ENCODE measurements around the gene MFGE8.

The MFGE8 gene

DNA sequence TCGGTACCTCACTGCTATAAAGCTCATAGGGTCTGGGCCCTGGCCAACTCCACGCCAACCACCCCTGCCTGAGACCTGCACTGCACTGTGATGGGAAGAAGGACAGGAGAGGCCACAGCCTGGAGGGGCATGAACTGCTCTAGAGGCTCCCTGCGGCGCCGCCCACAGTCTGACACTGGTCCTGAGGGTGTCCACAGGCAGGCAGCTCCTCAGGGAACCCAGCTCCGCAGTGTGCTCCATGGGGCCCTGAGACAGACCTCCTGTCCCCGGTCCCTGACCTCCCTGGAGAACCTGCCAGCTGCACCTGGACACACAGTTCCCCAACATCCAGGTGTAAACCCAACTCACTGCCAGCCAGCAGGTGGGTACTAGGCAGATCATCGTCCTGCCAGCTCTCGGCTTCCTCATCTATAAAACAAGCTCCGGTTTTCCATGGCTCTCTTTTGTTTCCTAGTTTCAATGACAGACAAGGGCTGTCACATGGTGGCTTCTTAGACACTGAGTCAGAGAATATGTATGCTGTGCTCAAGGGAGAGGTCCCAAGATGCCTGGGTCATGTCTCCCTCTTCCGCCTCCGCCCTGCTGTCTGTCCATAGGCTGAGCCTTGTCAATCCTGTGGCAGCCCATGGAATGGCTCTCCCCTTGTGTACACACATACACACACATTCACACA, 12.7 kb downstream of the MFGE8 start:
- FAIRE-seq: no peak

DNA sequence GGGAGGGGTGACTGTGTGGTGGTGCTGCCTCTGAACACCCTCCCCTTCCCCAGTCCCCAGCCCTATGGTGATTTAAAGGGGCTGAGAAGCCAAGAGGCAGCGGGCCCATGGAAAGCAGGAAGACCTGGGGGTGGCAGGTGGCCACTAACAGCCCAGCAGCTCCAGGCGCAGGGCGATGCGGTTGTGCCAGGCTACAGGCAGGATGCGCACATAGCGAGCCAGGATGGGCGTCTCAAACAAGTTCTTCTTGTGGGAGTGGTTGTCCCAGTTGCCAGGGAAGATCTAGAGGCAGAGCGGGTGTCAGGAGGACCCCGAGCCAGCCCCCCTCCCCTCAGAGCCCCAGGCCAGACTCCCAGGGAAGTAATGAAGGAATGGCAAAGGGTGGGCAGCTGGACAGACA, 13.9 kb downstream of the MFGE8 start:
- FAIRE-seq (no peak), DNase-seq (ENCODE audit: low spot score) (no peak)

More for the DNA sequence above, 12.7 kb downstream of the MFGE8 start:
- peak; percentile 70 for DNase-seq (ENCODE audit: low spot score)

DNA sequence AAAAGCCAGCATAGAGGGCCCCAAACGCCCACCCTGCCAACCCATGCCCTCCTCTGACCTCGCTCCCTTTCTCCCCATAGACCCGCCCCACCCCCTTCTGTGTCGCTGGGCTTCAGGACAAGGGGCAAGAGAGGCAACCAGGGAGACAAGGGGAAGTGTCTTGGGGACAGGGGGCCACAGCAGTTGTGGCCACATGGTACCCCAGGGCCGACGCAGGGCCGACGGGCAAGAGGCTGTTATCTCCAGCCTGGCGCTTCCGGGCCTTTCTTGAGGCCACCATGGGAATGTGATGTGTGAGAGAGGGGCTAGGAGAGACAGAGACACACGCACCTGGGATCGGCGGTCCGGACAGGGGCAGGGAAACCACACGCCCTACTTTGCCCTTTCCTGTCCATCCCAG, 14.4 kb downstream of the MFGE8 start:
- DNase-seq (ENCODE audit: low spot score): no peak

DNA sequence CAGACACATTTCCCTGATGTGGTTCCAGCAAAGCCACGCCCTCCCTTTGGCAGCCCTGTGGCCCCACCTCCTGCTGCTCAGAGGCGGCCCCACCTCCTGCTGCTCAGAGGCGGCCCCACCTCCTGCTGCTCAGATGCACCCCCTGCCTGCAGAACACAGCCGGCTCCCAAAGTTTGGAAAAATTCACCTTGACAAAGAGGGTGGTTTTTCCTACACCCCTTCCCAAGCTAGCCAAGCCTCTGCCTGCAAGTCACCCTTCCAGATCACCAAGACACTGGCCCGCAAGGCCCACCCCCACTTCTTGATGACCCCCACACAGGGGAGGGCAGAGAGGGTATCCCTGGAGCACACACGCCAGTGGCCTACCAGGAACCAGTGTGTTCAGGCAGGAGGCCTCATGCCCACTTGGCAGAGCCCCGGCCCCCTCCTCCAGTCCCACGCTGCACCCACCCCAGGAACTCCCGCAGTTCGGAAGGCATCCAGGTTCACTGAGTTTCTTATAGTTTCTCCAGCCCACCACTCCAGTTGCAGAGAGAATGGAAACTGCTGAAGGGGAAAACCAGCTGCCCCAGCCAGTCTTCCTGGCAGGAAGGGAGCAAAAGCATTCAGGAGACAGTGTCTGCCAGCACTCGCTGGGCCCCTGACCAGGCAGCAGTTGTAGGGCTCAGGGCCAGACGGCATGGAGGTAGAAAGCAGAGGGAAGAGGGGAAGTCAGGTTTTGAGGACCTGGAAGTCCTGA, 15.6 kb downstream of the MFGE8 start:
- FAIRE-seq (peak; percentile 77), DNase-seq (ENCODE audit: low spot score) (peak; percentile 56)

More for the DNA sequence above, 14.4 kb downstream of the MFGE8 start:
- FAIRE-seq: no peak

DNA sequence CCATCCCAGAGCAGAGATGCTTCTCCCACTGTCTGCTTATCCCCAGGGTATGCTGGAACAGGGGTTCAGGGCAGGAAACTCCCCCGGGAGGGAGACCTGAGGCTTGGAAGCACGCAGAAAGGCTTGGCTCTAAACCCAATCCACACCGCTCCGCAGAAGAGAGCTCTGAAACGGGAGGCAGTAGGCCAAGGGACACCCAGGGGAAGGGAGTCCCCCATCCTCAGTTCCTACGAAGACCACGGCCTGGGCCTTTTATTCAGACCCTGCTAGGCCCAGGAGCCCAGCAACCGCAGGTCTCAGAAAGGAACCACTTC, 16.1 kb downstream of the MFGE8 start:
- FAIRE-seq: no peak

DNA sequence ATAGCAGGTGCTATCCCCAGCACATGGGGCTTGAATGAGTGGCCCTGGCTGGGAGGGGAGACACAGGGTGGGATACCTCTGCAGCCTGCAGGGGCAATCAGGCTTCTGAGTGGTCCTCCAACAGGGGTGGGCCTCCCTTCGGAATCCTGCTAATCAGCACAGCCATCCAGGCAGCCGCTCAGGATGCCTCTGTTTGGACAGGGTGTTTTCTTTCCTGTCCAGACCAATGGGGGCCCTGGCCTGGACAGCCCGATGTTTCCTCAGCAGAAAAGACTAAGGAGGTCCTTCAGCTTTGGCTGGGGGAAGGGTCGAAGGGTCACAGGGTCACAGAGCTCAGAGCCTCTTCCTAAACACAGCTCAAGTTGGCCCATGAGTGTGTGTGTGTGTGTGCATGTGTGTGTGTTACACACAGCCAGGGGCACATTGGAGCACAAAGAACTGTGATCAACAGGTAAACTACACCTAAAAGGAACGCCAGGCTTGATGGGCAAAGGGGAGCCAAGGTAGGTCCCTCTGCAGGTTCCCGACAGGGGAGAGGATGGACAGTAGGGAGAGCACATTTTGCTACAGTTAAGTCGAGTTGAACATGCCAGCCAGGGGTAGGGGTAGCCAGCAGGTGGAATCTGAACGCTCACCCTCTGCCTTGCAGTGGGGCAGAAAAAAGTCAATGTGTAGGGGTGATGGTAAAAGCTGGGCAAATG, 16.7 kb downstream of the MFGE8 start:
- FAIRE-seq (no peak), DNase-seq (ENCODE audit: low spot score) (no peak)

More for the DNA sequence above, 16.1 kb downstream of the MFGE8 start:
- no peak for DNase-seq (ENCODE audit: low spot score)

DNA sequence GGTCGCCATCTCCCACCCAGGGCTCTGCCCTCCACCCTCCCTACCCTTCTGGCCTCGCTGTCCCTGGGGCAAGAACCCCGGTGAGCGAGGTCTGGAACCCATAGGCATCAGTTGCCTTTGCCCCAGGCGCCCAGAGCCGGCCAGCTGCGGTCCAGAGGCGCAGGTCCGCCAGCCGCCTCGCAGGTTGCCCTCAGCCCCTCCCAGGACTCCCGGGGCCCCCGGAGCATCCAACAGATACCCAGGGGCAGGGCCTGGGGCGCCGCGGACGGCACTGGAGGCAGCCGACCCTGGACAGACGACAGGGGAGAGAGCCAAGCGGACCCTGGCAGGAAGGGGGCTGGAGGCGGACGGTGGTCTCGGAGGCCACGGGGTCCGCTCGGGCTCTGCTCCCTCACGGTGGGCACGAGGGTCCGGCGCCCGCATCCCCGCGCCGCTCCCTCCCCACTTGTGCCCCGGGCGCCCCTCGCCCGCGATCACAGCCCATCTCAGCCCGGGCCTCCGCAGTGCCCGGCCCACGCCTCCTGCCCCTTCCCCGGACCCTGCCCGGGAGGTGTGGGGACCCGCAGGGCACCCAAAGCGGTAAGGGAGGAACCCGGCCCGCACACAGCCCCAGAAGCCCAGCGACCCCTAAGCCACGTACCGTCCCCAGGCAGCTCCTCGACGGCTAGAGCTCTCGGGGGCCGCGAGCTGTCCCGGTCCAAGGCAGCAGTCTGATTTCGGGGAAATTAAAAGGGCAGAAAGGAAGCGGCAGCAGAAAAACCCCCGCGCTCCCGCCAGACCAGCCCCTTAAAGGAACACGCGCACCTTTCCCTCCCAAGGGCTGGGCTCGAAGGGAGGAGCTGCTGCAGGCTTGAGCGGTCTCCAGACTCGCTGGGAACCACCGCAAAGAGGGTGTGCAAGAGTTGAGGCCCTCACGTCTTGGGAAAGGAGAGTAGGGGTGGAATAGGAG, 18.1 kb downstream of the MFGE8 start, which contains the start of gene HAPLN3:
TSS of gene HAPLN3 (minus strand) at position 726 of the 949 bp plus-strand sequence. CDS start 8,246 bp downstream, outside the sequence.
- DNase-seq (ENCODE audit: low spot score) (no peak), FAIRE-seq (no peak)

DNA sequence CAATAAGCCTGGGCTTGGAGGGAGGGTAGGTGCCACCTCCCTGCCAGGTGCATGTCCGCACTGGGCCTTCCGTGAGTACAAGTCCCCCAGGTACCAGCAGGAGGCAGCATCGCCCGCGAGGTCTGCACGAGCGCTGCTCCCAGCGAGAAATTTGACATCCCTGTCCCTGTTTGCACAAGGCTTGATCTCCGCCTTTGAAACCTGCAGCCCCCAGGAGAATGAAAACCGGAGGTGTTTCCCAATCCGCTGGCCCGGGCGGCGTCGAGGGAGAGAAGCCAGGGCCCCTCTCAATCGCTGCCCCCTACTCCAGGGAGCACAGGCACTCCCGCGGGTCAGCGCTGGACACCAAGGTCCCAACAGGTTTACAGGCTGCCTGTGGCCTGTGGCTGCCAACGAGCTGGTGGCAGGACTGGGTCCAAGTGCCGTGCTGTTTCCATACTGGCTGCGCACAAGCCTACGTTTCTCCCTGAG, 18.8 kb downstream of the MFGE8 start:
- FAIRE-seq (no peak), DNase-seq (ENCODE audit: low spot score) (no peak)

DNA sequence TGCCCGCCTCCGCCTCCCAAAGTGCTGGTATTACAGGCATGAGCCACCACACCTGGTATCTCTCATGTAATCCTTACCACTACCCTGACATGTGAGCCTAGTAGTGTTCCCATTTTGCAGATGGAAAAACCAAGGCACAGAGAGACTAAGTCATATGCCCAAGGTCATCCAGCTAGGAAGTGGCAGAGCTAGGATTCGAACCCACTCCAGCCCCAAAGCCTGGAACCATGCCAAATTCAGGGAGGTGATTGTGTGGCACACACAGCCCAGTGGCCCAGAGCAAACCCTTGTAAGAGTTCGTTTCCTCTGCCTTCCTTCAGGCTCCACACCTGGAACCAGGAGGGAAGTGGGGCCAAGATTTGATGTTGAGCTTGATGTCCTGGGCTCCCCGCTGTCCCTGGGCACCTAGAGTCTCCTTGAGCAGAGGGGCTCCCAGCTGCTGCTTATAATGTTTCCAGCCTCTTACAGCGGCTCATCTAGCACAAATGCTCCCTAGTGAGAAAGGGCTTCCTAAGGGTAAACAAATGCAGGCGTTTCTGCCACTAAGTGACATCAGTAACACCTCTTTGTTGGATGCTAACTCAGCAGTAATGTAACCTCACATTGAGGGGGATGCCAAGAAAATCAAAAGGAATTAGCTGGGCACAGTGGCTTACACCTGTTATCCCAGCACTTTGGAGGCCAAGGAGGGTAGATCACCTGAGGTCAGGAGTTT, 21.5 kb downstream of the MFGE8 start:
- no peak for DNase-seq (ENCODE audit: low spot score)
- FAIRE-seq: no peak

DNA sequence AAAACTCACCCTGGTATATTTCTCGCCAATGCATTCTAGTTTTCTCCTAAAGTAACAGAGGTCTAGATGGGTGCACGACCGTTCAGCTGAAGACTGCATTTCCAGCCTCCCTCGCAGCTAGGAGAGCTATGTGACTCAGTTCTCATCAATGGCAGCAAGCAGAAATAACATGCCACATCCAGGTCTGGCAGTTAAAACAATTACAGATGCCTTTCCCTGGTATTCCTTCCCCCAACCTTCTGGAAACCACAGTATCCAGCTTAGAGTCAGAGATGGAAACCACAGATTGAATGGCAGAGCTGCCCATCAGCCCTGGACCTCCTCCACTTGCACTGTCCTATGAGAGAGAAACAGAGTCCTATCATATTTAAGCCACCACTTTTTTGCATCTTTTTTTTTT, 22.7 kb downstream of the MFGE8 start:
- FAIRE-seq (peak; percentile 70), DNase-seq (ENCODE audit: low spot score) (peak; percentile 77)

DNA sequence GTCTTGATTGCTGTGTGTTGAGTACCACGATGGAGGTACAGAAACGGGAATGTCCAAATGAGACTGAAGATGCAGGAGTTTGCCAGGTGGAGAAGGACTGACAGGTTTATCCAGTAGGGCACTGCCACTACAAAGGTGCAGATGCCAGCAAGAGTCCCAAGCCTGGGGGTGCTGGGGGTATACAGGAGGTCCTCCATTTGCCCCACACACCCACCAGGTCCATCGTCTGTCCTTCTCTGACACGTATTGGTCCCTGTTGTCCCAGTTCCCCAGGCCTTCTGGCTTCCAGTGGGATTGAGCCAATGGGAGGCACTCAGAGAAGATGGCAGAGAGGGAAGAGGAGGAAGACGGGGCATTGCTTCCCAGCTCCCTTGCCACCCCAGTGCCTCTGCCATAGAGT, 24.5 kb downstream of the MFGE8 start:
- FAIRE-seq (no peak), DNase-seq (ENCODE audit: low spot score) (no peak)

DNA sequence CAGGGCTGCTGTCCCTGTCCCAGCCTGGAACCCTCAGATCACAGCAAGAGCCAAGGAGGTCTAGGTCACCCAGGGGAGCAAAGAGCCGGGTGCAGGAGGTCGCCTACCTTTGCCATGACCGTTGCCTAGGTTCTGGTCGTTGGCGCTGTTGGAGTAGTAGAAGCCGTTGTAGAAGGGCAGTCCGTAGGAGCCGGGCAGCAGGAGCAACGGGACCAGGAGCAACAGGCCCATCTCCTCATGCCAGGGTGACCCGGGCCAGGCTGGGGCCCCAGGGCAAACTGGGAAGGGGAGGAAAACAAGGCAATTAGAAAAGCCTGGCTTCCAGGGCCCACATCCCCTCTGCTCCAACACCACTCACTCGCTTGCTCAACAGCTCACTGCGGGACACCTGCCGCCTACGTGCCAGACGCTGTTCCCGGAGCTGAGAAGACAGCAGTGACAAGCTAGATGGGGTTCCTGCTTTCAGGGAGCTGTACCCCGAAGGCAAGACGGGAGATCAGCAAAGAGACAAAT, 26.1 kb downstream of the MFGE8 start:
- no peak for DNase-seq (ENCODE audit: low spot score)
- FAIRE-seq: no peak

DNA sequence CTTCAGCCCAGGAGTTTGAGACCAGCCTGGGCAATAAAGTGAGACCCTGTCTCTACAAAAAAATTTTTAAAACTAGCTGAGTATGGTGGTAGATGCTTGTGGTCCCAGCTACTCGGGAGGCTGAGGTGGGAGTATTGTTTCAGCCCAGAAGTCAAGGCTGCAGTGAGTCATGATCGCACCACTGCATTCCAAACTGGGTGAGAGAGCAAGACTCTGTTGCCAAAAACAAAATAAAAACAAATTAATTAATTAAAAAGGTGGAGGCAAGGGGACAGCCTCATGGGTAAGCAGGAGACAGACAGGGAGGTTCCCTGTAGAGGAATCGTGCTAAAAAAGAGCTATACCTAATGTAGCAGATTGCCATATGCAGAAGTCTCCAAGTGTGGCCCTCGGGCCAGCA, 30.4 kb downstream of the MFGE8 start:
- FAIRE-seq: no peak
- no peak for DNase-seq (ENCODE audit: low spot score)

DNA sequence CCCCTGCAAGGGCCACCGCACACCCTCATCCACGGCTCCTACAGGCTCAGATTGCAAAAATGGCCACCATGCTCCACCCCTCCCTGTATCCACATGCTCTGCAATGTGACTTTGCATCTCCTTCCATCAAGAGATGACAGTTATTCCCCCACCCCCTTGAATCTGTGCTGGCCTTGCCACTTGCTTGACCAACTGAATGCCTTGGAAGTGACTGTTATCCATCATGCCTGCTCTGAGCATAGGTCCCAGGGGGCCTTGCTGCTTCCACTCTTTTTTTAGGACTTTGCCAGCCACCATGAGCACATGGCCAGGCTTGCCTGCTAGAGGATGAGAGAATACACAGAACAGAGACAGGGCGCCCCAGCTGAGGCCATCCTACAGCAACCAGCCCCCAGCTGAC, 31.4 kb downstream of the MFGE8 start:
- FAIRE-seq: no peak
- DNase-seq (ENCODE audit: low spot score): no peak

DNA sequence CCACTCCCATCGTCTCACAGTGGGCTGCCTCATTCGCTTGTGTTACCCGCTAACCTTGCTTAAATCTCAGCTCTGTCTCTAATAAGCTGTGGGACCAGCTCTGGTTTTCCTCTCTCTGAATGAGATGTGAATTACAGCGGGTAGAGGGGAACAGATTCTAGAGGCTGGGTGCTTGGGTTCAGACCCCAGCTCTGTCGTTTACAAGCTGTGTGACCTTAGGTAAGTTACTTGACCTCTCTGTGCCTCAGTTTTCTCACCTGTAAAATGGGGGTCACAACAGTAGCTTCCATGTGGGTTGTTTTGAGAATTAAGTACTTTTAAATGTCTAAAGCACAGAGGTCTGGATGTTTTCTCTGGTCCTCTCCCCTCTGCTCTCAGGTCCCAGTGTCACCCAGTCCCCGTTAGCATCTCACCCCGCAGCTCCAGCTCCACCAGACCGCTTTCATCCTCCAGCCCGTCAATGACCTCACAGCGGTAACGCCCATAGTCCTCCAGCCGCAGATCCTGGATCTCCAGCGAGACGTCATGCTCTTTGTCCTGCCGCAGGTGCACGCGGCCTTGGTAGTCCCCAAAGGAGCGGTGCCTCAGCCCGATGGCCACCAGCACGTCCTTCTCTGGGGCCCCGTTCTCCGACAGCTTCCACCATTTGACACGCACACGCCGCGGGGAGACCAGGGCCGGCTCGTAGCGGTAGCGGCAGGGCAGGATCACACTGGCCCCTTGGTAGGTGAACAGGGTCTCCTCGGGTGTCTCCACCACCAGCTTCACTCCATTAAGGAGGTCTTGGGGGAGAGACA, 32.0 kb downstream of the MFGE8 start:
- FAIRE-seq: no peak
- DNase-seq (ENCODE audit: low spot score): no peak

DNA sequence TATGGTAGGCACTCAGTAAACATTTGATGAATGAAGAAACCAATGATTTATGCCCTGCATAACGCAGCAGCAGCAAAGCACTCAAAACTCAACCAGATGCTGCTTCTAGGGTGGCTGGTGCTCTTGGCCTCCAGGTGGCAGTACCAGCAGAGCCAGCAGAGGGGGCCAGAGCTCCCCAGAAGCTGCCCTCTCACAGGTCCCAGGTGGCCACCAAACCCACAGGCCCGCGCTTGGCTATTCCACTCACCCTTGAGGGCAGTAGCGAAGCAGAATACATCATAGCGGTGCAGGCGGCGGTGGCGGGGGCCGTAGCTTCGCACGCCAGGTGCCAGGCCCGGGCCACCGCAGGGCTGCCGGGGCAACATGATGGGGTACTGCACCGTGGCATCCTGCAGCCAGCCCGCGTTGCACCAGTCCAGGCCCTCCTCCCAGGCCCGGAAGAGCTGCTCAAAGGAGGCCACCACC, 34.4 kb downstream of the MFGE8 start:
- FAIRE-seq (no peak), DNase-seq (ENCODE audit: low spot score) (peak; percentile 27)

DNA sequence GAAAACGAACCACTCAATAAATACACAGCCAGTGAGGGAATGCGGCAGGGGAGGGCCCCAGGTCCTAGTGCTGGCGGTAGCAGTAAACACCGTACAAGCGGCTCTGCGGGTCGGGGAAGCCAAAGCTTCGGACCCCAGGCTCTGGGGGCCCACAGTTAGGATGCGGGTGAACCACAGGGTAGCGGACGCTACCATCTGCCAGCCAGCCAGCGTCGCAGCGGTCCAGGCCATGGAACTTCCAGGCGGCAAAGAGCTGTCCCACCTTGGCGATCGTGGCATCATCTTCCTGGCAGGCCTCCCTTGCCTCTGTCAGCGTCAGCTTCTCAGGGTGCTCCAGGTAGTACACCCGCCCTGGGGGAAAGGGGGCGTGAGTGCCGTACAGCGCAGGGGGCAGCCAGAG, 35.3 kb downstream of the MFGE8 start:
- DNase-seq (ENCODE audit: low spot score) (no peak), FAIRE-seq (no peak)

DNA sequence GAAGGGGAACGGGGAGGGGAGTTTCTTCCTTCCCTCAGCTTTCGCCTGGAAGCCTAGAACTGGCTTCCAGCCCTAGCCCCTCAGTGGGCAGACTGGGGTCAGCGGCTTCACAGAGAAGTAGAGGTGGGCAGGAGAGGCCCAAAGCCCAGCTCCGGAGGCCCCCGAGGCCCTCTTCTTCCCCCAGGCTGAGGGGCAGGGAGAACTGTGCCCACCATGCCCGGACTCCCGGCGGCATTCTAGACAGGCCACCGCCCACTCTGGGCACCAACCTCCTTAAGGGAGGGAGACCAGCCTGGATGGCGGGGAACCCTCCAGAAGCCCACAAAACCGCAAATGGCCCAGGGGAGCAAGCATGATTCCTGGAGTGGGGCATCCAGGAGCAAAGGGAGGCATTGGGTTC, 35.8 kb downstream of the MFGE8 start:
- DNase-seq (ENCODE audit: low spot score) (no peak), FAIRE-seq (no peak)

DNA sequence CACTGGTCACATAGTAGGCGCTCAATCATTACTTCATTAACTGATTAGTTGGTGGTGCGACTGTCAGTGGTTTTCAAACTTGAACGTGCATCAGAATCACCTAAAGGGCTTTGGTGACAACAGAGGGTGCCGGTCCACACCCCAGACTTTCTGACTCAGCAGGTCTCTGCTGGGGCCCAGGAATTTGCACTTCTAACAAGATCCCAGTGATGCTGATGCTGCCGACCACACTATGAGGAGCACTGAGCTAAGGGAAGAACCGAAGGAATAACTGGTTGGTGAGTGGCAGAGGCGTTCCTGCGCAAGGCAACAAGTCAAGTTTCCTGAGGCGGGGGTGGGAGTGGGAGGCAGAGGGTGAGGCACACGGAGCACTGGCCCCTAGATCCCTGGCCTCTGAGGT, 36.6 kb downstream of the MFGE8 start:
- DNase-seq (ENCODE audit: low spot score) (no peak), FAIRE-seq (no peak)

Data from RCC 7860 (cell line).